Smooth muscle cell (in vitro differentiated cells): ENCODE measurements around the gene MAZ. TPM values are rescaled to one million over a fixed set of nuclear protein-coding genes. Genes with fewer than 3 reads are reported as not detected.
"Not testable (repeated sequence)": the region's sequence is repeated elsewhere in the genome, so short reads cannot be mapped to it uniquely, and the experiment has no call there.

Experiments used
- DNase-seq: peaks from one replicate; lab custom pipeline; 2025; ENCODE audit not compliant: unreplicated experiment; lab: John Stamatoyannopoulos, UW
- H2AFZ ChIP-seq: fragments of 200-600 bp; sonication (generic); 2 replicates; pipeline ENCODE4 v1.6.0; 2016; ENCODE audit warnings: antibody characterized with exemption, low read depth, mild to moderate bottlenecking
- H3F3A ChIP-seq: fragments of 200-600 bp; sonication (generic); 2 replicates; pipeline ENCODE4 v1.6.0; 2017; ENCODE audit warnings: antibody characterized with exemption, low read depth
- H3K27ac ChIP-seq: fragments of 200-600 bp; sonication (generic); 2 replicates; pipeline ENCODE4 v1.5.1; 2016; ENCODE audit warnings: low read depth, mild to moderate bottlenecking
- H3K27me3 ChIP-seq: fragments of 200-600 bp; sonication (generic); 2 replicates; pipeline ENCODE4 v1.6.1; 2016; ENCODE audit warnings: low read depth, mild to moderate bottlenecking
- H3K36me3 ChIP-seq: fragments of 200-600 bp; sonication (generic); 2 replicates; pipeline ENCODE4 v1.5.1; 2016; ENCODE audit warnings: low read depth
- H3K4me1 ChIP-seq: fragments of 200-600 bp; sonication (generic); 2 replicates; pipeline ENCODE4 v1.5.1; 2016; ENCODE audit warnings: low read depth
- H3K4me2 ChIP-seq: fragments of 200-600 bp; sonication (generic); 2 replicates; pipeline ENCODE4 v1.6.0; 2016; ENCODE audit warnings: mild to moderate bottlenecking
- H3K4me3 ChIP-seq: fragments of 200-600 bp; sonication (generic); 2 replicates; pipeline ENCODE4 v1.5.1; 2016; ENCODE audit warnings: mild to moderate bottlenecking
- H3K79me2 ChIP-seq: fragments of 200-600 bp; sonication (generic); 2 replicates; pipeline ENCODE4 v1.6.0; 2016; ENCODE audit warnings: low read depth, mild to moderate bottlenecking
- H3K9ac ChIP-seq: fragments of 200-600 bp; sonication (generic); 2 replicates; pipeline ENCODE4 v1.6.0; 2016; ENCODE audit warnings: low read depth
- H3K9me3 ChIP-seq: fragments of 200-600 bp; sonication (generic); replicated peaks from 2 replicates; pipeline ENCODE4 v1.5.1; 2016; ENCODE audit warnings: low read depth
- H4K20me1 ChIP-seq: fragments of 200-600 bp; sonication (generic); 2 replicates; pipeline ENCODE4 v1.6.0; 2016; ENCODE audit warnings: low read depth
- WGBS: methylation state at CpG from one replicate; pipeline ENCODE4 v1.1.7; 2016; ENCODE audit warnings: low lambda C conversion rate; 5-methylcytosine and 5-hydroxymethylcytosine counted together
- polyA plus RNA-seq: library from polyadenylated mRNA; unstranded; fragments of >200 nt; fragmentation: Nextera tagmentation; extraction: Ambion mirVana; gene quantifications from 2 replicates; pipeline ENCODE4 v1.2.1, GENCODE V29; 2016
- total RNA-seq: library from RNA; depleted of rRNA; stranded (reverse); fragments of >200 nt; gene quantifications from 2 replicates; pipeline ENCODE4 v1.2.3, GENCODE V29; 2014
- TF ChIP-seq, protein P1 (sequence below): fragments of 200-600 bp; sonication (generic); IDR thresholded peaks from 2 replicates; pipeline ENCODE4 v1.5.1; 2017; ENCODE audit warnings: borderline replicate concordance, mild to moderate bottlenecking, antibody characterized with exemption; ENCODE audit not compliant: insufficient read depth, poor library complexity, severe bottlenecking

Gene MAZ
- total and polyA plus RNA-seq, 2 experiments from 2014 or later = 77.2 to 229 TPM

DNA sequence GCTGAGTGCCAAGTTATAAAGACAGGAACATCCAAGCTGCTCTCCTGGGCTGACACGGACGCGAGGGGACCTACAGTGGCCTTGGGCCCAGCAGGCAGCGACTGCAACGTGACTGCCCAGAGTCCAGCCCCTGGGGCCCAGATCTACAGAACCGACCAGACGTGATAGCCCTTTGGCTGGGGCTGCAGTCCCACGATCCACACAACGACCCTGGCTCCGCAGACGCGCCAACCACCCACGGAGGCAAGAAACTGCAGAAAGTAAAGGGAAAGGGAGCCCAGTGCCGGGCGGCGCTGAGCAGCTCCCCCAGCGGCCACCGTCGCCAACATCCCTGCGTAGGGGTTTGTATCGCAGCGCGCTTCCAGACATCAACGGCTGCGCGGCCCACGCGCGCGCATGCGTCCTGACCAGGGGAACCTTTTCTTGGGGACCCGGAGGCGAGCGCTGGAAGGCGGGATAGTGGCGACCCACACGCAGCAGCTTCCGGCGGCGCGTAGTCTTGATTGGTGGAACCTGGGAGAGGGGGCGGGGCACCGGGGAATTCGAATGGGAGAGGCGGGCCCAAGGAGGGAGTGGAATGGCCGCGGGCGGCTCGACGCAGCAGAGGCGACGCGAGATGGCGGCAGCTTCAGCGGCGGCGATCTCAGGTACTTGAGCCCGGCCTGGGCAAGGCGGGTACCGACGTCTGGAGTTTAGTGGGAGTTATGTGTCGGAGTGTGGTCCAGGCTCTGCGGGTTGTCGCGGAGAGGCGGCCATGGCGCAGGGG is 16.0 kb upstream of the MAZ start, which contains the start of gene KIF22:
KIF22 (plus strand) TSS at position 569 of the 766 bp plus-strand sequence; CDS start at position 578, 9 bp downstream.
- WGBS = 2% methylated on average over 67 of the region's 67 CpGs
- H2AFZ ChIP-seq = peak within 1 kb of the TSS; percentile 88
- peak within 1 kb of the TSS; percentile 96 for H3K4me2 ChIP-seq
- peak; percentile 98 for DNase-seq
- peaks cover 15% of the 10 kb centered on the region for H3K4me1 ChIP-seq
- peaks cover 45% of the 10 kb centered on the region for H3K79me2 ChIP-seq
- H3K27me3 ChIP-seq = no peaks in the 10 kb centered on the region
- TF ChIP-seq, protein P1, sequence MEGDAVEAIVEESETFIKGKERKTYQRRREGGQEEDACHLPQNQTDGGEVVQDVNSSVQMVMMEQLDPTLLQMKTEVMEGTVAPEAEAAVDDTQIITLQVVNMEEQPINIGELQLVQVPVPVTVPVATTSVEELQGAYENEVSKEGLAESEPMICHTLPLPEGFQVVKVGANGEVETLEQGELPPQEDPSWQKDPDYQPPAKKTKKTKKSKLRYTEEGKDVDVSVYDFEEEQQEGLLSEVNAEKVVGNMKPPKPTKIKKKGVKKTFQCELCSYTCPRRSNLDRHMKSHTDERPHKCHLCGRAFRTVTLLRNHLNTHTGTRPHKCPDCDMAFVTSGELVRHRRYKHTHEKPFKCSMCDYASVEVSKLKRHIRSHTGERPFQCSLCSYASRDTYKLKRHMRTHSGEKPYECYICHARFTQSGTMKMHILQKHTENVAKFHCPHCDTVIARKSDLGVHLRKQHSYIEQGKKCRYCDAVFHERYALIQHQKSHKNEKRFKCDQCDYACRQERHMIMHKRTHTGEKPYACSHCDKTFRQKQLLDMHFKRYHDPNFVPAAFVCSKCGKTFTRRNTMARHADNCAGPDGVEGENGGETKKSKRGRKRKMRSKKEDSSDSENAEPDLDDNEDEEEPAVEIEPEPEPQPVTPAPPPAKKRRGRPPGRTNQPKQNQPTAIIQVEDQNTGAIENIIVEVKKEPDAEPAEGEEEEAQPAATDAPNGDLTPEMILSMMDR = peak; percentile 50
- peak within 1 kb of the TSS; percentile 72 for H3K27ac ChIP-seq
- no peaks in the 10 kb centered on the region for H4K20me1 ChIP-seq
- H3F3A ChIP-seq = no peaks in the 10 kb centered on the region
- peak within 1 kb of the TSS; percentile 63 for H3K9ac ChIP-seq
- H3K36me3 ChIP-seq = no peaks in the 10 kb centered on the region
- H3K4me3 ChIP-seq = peak within 1 kb of the TSS; percentile 75
- no peaks in the 10 kb centered on the region for H3K9me3 ChIP-seq

DNA sequence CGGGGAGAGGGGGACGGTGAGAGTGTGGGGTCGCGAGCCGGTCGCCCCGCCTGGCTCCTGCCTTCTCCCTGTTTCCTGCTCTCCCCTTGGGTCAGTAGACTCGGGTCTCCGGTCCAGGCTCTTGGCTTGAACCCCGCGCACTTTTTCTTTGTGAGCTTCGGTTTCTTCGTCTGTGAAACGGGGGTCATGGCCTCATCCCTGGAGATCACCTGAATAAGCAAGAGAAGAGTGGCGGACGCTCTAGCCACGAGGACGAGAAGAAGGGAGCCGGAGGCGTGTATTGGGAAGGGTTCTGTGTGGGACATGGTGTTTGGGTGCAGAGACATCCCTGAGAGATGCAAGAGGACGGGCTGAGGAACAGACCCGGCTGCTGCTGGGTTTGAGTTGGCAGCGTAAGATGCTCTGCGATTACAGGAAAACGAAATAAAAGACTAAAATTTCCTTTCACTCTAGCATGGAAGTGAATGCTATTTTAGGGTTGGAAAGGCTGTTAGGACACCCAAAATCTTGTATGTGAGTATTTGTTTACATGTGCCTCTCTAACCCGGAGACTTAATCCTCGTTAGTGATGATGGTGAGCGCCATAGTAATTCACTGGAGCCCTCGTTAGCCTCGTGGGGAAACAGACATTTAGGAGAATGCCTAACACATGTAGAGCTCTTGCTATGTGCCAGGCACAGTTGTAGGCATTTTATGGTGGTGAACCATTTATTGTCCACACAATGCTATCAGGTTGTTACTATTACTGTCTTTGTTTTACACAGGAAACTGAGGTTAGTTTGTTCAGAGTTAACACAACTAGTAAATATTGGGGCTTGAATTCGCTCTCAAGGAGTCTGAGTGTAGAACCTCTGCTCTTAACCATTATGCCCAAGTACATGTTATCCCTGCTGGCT is 15.1 kb upstream of the MAZ start:
- no peaks in the 10 kb centered on the region for H3K36me3 ChIP-seq
- H3K9me3 ChIP-seq = no peaks in the 10 kb centered on the region
- H3K27me3 ChIP-seq = no peaks in the 10 kb centered on the region
- H4K20me1 ChIP-seq = no peaks in the 10 kb centered on the region
- H3K79me2 ChIP-seq = peaks cover 51% of the 10 kb centered on the region
- H3K4me1 ChIP-seq = peaks cover 15% of the 10 kb centered on the region
- DNase-seq = peak; percentile 18
- peak overlapping the region; percentile 75 for H3K4me3 ChIP-seq
- 2% methylated on average over 31 of the region's 31 CpGs for WGBS
- no peak overlapping the region for H3K27ac ChIP-seq
- peak overlapping the region; percentile 96 for H3K4me2 ChIP-seq
- H3F3A ChIP-seq = no peaks in the 10 kb centered on the region
- peak overlapping the region; percentile 63 for H3K9ac ChIP-seq
- H2AFZ ChIP-seq = peak overlapping the region; percentile 76
- TF ChIP-seq, protein P1 = no peak

DNA sequence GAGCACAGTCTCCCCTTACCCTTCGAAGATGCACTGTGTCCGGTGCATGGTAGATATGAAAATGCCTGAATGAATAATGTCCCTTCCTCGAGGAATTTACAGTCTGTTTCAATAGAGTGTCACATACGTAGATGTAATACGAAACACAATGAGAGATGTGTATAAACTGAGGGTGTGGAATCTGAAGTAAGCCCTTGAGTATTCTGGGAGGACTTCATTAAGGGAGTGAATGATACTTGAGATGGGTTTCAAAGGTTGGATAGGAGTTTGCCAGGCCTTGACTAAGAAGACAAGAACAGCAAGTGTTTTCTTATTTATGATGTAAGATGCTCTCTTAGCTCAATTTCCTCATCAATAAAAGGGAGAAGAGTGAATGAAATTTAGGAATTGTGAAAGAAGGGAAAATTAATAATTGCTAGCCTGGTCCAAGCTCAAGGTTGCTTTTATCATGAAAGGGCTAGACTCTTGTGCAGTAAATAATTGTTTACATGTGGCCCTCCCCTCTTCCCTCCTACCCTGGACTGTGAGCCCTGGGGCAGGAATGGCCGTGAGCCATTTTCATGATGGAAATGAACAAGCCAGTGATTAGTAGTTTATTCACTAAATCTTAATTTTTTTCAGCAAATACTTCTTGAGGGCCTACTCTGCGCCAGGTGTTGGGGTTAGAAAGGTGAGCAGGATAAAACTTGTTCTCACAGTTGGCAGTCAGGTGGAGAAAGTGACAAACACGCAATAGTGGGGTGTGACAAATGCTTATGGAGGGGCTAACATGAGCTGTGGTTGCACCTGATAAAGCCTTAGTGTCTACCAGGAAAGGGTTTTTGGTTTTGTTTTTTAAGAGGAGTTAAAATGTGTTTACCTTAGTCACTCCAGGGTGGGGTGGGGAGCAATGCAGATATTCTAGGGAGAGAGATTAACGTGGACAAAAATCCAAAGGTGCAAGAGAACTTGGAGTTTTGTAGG is 14.2 kb upstream of the MAZ start:
- H3K36me3 ChIP-seq = no peaks in the 10 kb centered on the region
- no peaks in the 10 kb centered on the region for H3F3A ChIP-seq
- no peak overlapping the region for H3K27ac ChIP-seq
- no peaks in the 10 kb centered on the region for H4K20me1 ChIP-seq
- WGBS = 84% methylated on average over 9 of the region's 9 CpGs
- no peak for DNase-seq
- H3K4me1 ChIP-seq = peaks cover 15% of the 10 kb centered on the region
- peak overlapping the region; percentile 75 for H3K4me3 ChIP-seq
- H3K9ac ChIP-seq = no peak overlapping the region
- no peak overlapping the region for H2AFZ ChIP-seq
- H3K4me2 ChIP-seq = peak overlapping the region; percentile 96
- H3K27me3 ChIP-seq = no peaks in the 10 kb centered on the region
- H3K9me3 ChIP-seq = no peaks in the 10 kb centered on the region
- H3K79me2 ChIP-seq = peaks cover 51% of the 10 kb centered on the region
- TF ChIP-seq, protein P1 = no peak

DNA sequence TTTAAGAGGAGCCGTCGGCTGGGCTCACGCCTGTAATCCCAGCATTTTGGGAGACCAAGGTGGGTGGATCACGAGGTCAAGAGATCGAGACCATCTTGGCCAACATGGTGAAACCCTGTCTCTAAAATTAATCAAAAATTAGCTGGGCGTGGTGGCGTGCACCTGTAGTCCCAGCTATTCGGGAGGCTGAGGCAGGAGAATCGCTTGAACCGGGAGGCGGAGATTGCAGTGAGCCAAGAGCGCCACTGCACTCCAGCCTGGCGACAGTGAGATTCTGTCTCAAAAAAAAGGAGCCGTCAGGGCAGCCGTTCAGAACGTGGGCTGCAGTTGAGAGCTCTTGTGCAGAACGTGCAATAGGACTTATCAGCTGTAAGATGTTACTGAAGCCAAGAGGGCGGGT is 13.2 kb upstream of the MAZ start:
- H3K27ac ChIP-seq, H4K20me1 ChIP-seq, H3K36me3 ChIP-seq, H3F3A ChIP-seq, H3K27me3 ChIP-seq, H3K9me3 ChIP-seq, DNase-seq, H3K4me2 ChIP-seq, H3K9ac ChIP-seq, H2AFZ ChIP-seq, H3K4me3 ChIP-seq: not testable (repeated sequence)
- peaks cover 15% of the 10 kb centered on the region for H3K4me1 ChIP-seq
- WGBS = 98% methylated on average over 18 of the region's 18 CpGs
- peaks cover 51% of the 10 kb centered on the region for H3K79me2 ChIP-seq
